Measurements from ENCODE around the gene JCHAIN. TPM values are rescaled to one million over a fixed set of nuclear protein-coding genes. Genes with fewer than 3 reads are reported as not detected.

The JCHAIN gene
- total RNA-seq, 1 donor from 2014 or later, result not detected

- H3K4me1 Mint-ChIP-seq (ENCODE audit: low read depth), result no peaks in the 10 kb centered on the region
- no peak overlapping the region for H3K4me3 Mint-ChIP-seq (ENCODE audit: low read depth)
- H3K27ac Mint-ChIP-seq, result no peak overlapping the region
- no peak for DNase-seq (ENCODE audit: low spot score)
- intact Hi-C loops (cut with micrococcal nuclease), result loop anchor here (2.0 to 10.0 kb wide), 2 partner anchors 64 to 110 kb away; partner anchors contain the start of gene UTP3
- no peaks in the 10 kb centered on the region for H3K36me3 Mint-ChIP-seq (ENCODE audit: low read depth)
- H3K9me3 Mint-ChIP-seq, result no peaks in the 10 kb centered on the region
- H3K27me3 Mint-ChIP-seq (ENCODE audit: low read depth), result no peaks in the 10 kb centered on the region
Observed at GRCh38 chr4:70624226-70624793, 42.0 kb downstream of the JCHAIN start.

GRCh38 chr4:70623323-70623722 is 43.0 kb downstream of the JCHAIN start:
- Mint-ChIP-seq H3K36me3 (ENCODE audit: low read depth) (no peaks in the 10 kb centered on the region), H3K4me1 (ENCODE audit: low read depth) (no peaks in the 10 kb centered on the region), H3K9me3 (no peaks in the 10 kb centered on the region), H3K27me3 (ENCODE audit: low read depth) (no peaks in the 10 kb centered on the region), H3K27ac (no peak overlapping the region), H3K4me3 (ENCODE audit: low read depth) (no peak overlapping the region)
- intact Hi-C loops (cut with micrococcal nuclease), result loop anchor here (10.0 kb wide), 1 partner anchor 111 kb away; no protein-coding TSS in a partner anchor
- DNase-seq (ENCODE audit: low spot score), result no peak

- DNase-seq (ENCODE audit: low spot score), result no peak
- Mint-ChIP-seq H3K27me3 (ENCODE audit: low read depth) (peaks cover 6% of the 10 kb centered on the region), H3K9me3 (no peaks in the 10 kb centered on the region), H3K4me1 (ENCODE audit: low read depth) (no peaks in the 10 kb centered on the region), H3K36me3 (ENCODE audit: low read depth) (no peaks in the 10 kb centered on the region), H3K4me3 (ENCODE audit: low read depth) (no peak overlapping the region), H3K27ac (no peak overlapping the region)
- intact Hi-C loops (cut with micrococcal nuclease), result loop anchor here (5.0 to 10.0 kb wide), 2 partner anchors 115 to 388 kb away; no protein-coding TSS in a partner anchor
Observed at GRCh38 chr4:70619778-70620177, 46.5 kb downstream of the JCHAIN start.

- Mint-ChIP-seq H3K27ac (no peak overlapping the region), H3K4me3 (ENCODE audit: low read depth) (no peak overlapping the region), H3K27me3 (ENCODE audit: low read depth) (peaks cover 7% of the 10 kb centered on the region), H3K4me1 (ENCODE audit: low read depth) (no peaks in the 10 kb centered on the region), H3K36me3 (ENCODE audit: low read depth) (no peaks in the 10 kb centered on the region), H3K9me3 (no peaks in the 10 kb centered on the region)
- intact Hi-C loops (cut with micrococcal nuclease), result loop anchor here (5.0 kb wide), 1 partner anchor 388 kb away; no protein-coding TSS in a partner anchor
- no peak for DNase-seq (ENCODE audit: low spot score)
Observed at GRCh38 chr4:70619288-70619687, 47.0 kb downstream of the JCHAIN start.

- intact Hi-C loops (cut with micrococcal nuclease), result no loop called here
- Mint-ChIP-seq H3K27me3 (ENCODE audit: low read depth) (peaks cover 34% of the 10 kb centered on the region), H3K27ac (no peak overlapping the region), H3K4me1 (ENCODE audit: low read depth) (peaks cover 2% of the 10 kb centered on the region), H3K9me3 (no peaks in the 10 kb centered on the region), H3K36me3 (ENCODE audit: low read depth) (no peaks in the 10 kb centered on the region), H3K4me3 (ENCODE audit: low read depth) (no peak overlapping the region)
- DNase-seq (ENCODE audit: low spot score), result no peak
Observed at GRCh38 chr4:70614184-70614555, 52.1 kb downstream of the JCHAIN start.

- H3K27me3 Mint-ChIP-seq (ENCODE audit: low read depth), result peaks cover 34% of the 10 kb centered on the region
- no peak for DNase-seq (ENCODE audit: low spot score)
- no peaks in the 10 kb centered on the region for H3K36me3 Mint-ChIP-seq (ENCODE audit: low read depth)
- no peaks in the 10 kb centered on the region for H3K9me3 Mint-ChIP-seq
- peaks cover 2% of the 10 kb centered on the region for H3K4me1 Mint-ChIP-seq (ENCODE audit: low read depth)
- H3K4me3 Mint-ChIP-seq (ENCODE audit: low read depth), result no peak overlapping the region
- intact Hi-C loops (cut with micrococcal nuclease), result no loop called here
- no peak overlapping the region for H3K27ac Mint-ChIP-seq
Observed at GRCh38 chr4:70613306-70614183, 52.8 kb downstream of the JCHAIN start.

GRCh38 chr4:70608324-70608723 is 58.0 kb downstream of the JCHAIN start:
- Mint-ChIP-seq H3K4me3 (ENCODE audit: low read depth) (no peak overlapping the region), H3K36me3 (ENCODE audit: low read depth) (no peaks in the 10 kb centered on the region), H3K9me3 (no peaks in the 10 kb centered on the region), H3K27me3 (ENCODE audit: low read depth) (peaks cover 36% of the 10 kb centered on the region), H3K4me1 (ENCODE audit: low read depth) (peaks cover 2% of the 10 kb centered on the region), H3K27ac (no peak overlapping the region)
- DNase-seq (ENCODE audit: low spot score), result no peak
- intact Hi-C loops (cut with micrococcal nuclease), result no loop called here

- no peak for DNase-seq (ENCODE audit: low spot score)
- H3K27ac Mint-ChIP-seq, result no peak overlapping the region
- H3K4me1 Mint-ChIP-seq (ENCODE audit: low read depth), result no peaks in the 10 kb centered on the region
- no peak overlapping the region for H3K4me3 Mint-ChIP-seq (ENCODE audit: low read depth)
- H3K9me3 Mint-ChIP-seq, result no peaks in the 10 kb centered on the region
- H3K27me3 Mint-ChIP-seq (ENCODE audit: low read depth), result peaks cover 29% of the 10 kb centered on the region
- intact Hi-C loops (cut with micrococcal nuclease), result no loop called here
- H3K36me3 Mint-ChIP-seq (ENCODE audit: low read depth), result no peaks in the 10 kb centered on the region
Observed at GRCh38 chr4:70607334-70607853, 58.9 kb downstream of the JCHAIN start.

- H3K4me3 Mint-ChIP-seq (ENCODE audit: low read depth), result no peak overlapping the region
- no peak for DNase-seq (ENCODE audit: low spot score)
- H3K27ac Mint-ChIP-seq, result no peak overlapping the region
- no peaks in the 10 kb centered on the region for H3K4me1 Mint-ChIP-seq (ENCODE audit: low read depth)
- intact Hi-C loops (cut with micrococcal nuclease), result no loop called here
- no peaks in the 10 kb centered on the region for H3K9me3 Mint-ChIP-seq
- peaks cover 25% of the 10 kb centered on the region for H3K27me3 Mint-ChIP-seq (ENCODE audit: low read depth)
- no peaks in the 10 kb centered on the region for H3K36me3 Mint-ChIP-seq (ENCODE audit: low read depth)
Observed at GRCh38 chr4:70606459-70606858, 59.8 kb downstream of the JCHAIN start.

Other genes starting within 250 kb of the JCHAIN start
- gene MUC7, start 194.3 kb downstream of the JCHAIN start, total RNA-seq, result not detected in 2 replicates
- not detected in 2 replicates for gene AMTN, start 147.9 kb downstream of the JCHAIN start, total RNA-seq
- not detected in 2 replicates for gene AMBN, start 74.3 kb downstream of the JCHAIN start, total RNA-seq
- not detected in 2 replicates for gene ENAM, start 37.8 kb downstream of the JCHAIN start, total RNA-seq
- 44.1 and 46.3 TPM in 2 replicates for gene UTP3, start 22.0 kb upstream of the JCHAIN start, total RNA-seq
- 20.5 and 22.3 TPM in 2 replicates for gene RUFY3, start 55.5 kb upstream of the JCHAIN start, total RNA-seq
- gene GRSF1, start 173.4 kb upstream of the JCHAIN start, total RNA-seq, result 120 and 121 TPM in 2 replicates
- gene MOB1B, start 235.9 kb upstream of the JCHAIN start, total RNA-seq, result 27.0 and 28.1 TPM in 2 replicates